Skin epidermis (tissue), 12 donors: ENCODE measurements around the gene GZMM.

Source experiments
- H3K27ac ChIP-seq, 21 experiments: fragments of 200-600 bp; sonication (generic) in 11 of 21; one replicate each; pipeline ENCODE4 v1.5.0; 2020; ENCODE audit warnings: mild to moderate bottlenecking in 3 of 21, inconsistent platforms in 2 of 21, moderate library complexity in 2 of 21
- H3K4me3 ChIP-seq, 7 experiments: fragments of 200-600 bp; sonication (generic) in 2 of 7; one replicate each; pipeline ENCODE4 v1.5.0; 2020; ENCODE audit warnings: inconsistent platforms in 2 of 7, mild to moderate bottlenecking in 2 of 7, moderate library complexity in 1 of 7

Gene GZMM

DNA sequence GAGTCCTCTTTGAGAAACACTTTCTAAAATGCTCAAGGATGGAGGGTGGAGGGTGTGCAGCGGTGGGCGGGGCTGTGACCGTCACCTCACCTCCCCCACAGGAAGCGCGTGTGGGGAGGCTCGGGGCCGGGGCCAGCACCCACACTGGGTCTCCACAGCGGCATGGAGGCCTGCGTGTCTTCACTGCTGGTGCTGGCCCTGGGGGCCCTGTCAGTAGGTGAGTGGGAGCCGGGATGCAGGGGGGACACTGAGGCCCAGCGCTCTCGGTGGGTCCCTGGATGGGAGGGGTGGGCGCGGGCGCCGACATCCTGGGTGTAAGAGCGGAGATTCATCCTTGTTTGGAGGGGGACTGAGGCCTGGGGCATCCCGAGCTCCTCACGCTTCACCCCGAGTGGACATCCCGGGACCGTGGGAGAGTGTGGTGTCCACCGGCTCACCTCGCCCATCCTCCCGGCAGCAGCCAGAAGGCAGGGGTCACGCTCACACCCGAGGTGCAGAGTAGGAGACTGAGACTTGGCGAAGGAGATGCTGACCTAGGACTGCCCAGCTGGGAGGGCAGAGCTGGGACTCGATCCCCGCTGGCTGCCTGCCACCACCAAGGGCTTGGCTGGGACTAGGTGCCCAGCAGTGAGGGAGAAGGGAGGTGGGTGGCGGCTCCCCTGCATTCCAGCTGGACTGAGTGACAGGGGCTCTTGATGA, at the start of gene GZMM:
Gene GZMM (plus strand): TSS at position 144 of the 699 bp plus-strand sequence. CDS start 19 bp downstream, at position 163.
- Histone ChIP-seq H3K4me3 (peak within 1 kb of the TSS in 6 of 7 experiments; percentile 2 to 29 (median 12)), H3K27ac (peak within 1 kb of the TSS in 7 of 21 experiments; percentile 35 to 84 (median 65))

DNA sequence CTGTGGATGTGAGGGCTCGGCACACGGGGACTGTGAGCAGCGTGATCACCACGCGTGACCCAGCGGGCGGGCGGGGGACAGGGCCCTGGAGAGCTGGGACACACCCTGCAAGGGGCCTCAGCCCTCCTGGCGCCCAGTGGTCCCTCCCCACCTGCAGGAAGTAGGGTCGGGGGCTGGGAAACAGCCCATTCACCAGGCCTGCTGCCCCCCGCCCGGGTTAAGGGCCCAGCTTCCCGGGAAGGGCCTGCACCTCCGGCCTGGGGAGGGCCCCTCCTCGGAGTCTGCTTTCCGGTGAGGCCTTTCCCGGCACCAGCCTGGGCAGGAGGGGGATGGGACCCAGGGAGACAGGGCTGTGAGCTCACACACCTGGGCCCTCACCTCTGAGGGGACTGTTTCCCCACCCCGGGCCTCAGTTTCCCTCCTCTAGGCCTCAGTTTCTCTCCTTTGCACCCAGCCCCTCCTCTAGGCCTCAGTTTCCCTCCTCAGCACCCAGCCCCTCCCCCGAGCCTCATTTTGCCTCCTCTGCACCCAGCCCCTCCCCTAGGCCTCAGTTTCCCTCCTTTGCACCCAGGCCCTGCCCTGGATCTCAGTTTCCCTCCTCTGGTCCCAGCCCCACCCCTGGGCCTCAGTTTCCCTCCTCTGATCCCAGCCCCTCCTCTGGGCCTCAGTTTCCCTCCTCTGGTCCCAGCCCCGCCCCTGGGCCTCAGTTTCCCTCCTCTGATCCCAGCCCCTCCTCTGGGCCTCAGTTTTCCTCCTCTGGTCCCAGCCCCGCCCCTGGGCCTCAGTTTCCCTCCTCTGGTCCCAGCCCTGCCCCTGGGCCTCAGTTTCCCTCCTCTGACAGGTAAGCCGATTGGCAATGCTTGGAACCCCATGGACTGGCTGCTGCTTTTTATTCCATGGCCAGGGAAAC, 49.4 kb upstream of the GZMM start:
- Histone ChIP-seq H3K4me3 (no peak overlapping the region), H3K27ac (no peak overlapping the region)

- Histone ChIP-seq H3K27ac (no peak overlapping the region), H3K4me3 (no peak overlapping the region)
These were observed 48.8 kb upstream of the GZMM start for GRCh38 chr19:495081-495401.

DNA sequence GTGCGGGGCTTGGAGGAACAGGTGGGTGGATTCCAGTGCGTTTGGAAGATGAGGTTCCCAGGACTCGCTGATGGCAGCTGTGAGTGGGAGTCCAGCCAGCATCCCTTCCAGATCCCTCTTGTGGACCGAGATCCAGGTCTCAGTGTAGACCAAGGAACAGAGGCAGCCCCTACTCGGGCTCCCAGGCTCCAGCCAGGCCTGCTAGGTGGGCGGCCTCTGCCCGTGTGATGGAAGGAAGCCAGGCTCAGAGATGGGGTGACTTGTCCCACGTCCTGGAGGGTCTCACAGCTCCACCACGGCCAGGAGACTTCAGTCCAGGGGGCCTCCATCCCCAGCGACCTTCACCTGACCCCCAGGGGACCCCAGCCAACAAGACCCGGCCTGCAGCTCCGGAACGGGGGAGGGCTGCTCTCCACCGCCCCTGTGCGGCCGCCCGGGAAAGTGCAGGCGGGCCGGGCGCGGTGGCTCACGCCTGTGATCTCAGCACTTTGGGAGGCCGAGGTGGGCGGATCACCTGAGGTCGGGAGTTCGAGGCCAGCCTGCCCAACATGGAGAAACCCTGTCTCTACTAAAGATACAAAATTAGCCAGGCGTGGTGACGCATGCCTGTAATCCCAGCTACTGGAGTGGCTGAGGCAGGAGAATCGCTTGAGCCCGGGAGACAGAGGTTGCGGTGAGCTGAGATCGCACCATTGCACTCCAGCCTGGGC, 48.3 kb upstream of the GZMM start:
- Histone ChIP-seq H3K4me3 (no peak overlapping the region), H3K27ac (no peak overlapping the region)

- H3K27ac ChIP-seq, result no peak within 1 kb of the TSS
- H3K4me3 ChIP-seq, result no peak within 1 kb of the TSS
These were observed 47.7 kb upstream of the GZMM start, which contains the start of gene MADCAM1 for GRCh38 chr19:496112-496665. MADCAM1 (plus strand) TSS chr19:496486; CDS start chr19:496500, 14 bp downstream.

- H3K4me3 ChIP-seq, result no peak overlapping the region
- H3K27ac ChIP-seq, result no peak overlapping the region
These were observed 46.9 kb upstream of the GZMM start for GRCh38 chr19:496986-497385.

- Histone ChIP-seq H3K27ac (no peak overlapping the region), H3K4me3 (no peak overlapping the region)
These were observed 46.4 kb upstream of the GZMM start for GRCh38 chr19:497491-497868.

DNA sequence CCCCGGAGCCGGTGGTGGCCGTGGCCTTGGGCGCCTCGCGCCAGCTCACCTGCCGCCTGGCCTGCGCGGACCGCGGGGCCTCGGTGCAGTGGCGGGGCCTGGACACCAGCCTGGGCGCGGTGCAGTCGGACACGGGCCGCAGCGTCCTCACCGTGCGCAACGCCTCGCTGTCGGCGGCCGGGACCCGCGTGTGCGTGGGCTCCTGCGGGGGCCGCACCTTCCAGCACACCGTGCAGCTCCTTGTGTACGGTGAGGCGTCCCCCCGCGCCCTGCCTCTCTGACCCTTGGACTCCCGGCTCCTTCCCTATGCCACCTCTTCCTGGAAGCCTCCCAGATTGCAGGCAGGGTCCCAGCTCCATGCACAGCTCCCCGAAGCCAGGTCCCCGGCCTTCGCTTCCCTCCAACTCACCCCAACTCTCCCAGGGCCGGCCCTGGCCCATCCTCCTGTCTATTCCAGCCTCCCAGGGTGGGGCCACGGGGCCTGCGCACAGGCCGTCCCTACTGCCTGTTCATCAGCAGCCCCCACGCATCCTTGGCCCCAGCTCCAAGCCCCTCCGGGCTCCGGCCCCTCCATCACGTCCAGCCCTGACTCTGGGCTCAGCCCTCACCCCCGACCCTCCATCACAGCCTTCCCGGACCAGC, 45.9 kb upstream of the GZMM start:
- no peak overlapping the region for H3K4me3 ChIP-seq

GRCh38 chr19:498511-498891, 45.4 kb upstream of the GZMM start:
- Histone ChIP-seq H3K4me3 (no peak overlapping the region), H3K27ac (no peak overlapping the region)

More for the DNA sequence above, 45.9 kb upstream of the GZMM start:
- H3K27ac ChIP-seq, result no peak overlapping the region

- Histone ChIP-seq H3K4me3 (no peak overlapping the region), H3K27ac (no peak overlapping the region)
These were observed 44.8 kb upstream of the GZMM start for GRCh38 chr19:498977-499623.

- Histone ChIP-seq H3K4me3 (no peak overlapping the region), H3K27ac (no peak overlapping the region)
These were observed 42.2 kb upstream of the GZMM start for GRCh38 chr19:501646-502045.

GRCh38 chr19:504616-505015, 39.2 kb upstream of the GZMM start:
- H3K27ac ChIP-seq, result no peak overlapping the region

DNA sequence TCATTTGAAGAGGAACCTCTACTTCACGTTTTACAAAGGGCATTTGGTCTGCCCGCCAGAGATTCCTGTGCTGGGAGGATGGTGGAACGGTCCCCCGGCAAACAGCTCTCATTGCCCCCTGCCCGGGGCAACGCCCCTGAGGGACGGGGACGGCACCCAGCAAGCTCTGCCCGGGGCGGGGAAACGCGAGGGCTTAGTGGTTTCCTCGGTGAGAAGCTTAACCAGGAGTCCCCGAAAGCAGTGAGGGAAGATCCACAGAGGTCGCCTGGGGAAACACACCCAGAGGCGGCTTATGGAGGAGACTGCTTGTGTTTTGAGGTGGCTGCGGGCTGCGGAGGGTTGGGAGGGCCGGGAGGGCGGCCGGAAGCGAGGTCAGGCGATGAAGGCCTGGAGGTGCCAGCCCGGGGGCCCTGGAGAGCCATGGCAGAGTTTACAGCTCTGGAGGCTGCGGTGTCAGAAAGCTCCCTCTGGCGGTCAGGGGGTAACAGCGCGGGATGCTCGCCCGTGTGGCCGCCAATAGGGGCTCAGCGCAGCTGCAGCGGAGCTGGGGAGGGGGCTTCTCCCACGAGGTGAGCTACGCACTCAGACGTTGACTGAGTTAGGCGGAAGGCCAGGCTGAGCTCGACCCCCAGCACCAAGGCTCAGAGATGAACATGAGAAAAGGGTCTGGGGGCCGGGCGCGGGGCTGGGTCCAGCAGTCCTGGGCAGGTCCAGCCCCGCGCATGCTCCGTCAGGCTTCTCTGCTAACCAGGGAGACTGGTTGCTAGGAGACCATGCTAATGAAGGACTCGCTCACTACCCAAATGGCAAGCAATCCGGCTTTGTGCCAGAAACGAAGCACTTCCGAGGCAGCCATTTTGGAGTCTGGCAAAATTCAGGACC, 37.2 kb upstream of the GZMM start:
- peak overlapping the region; percentile 84 to 100 (median 98) for H3K4me3 ChIP-seq

More at GRCh38 chr19:504616-505015, 39.2 kb upstream of the GZMM start:
- no peak overlapping the region for H3K4me3 ChIP-seq

GRCh38 chr19:507286-508203, 36.3 kb upstream of the GZMM start, which contains the start of gene TPGS1:
TPGS1 (plus strand) TSS chr19:507497; CDS start chr19:507507, 10 bp downstream.
- Histone ChIP-seq H3K4me3 (peak within 1 kb of the TSS; percentile 84 to 100 (median 98)), H3K27ac (peak within 1 kb of the TSS; percentile 89 to 99 (median 97))

More for the DNA sequence above, 37.2 kb upstream of the GZMM start:
- H3K27ac ChIP-seq, result peak overlapping the region; percentile 89 to 99 (median 97)

DNA sequence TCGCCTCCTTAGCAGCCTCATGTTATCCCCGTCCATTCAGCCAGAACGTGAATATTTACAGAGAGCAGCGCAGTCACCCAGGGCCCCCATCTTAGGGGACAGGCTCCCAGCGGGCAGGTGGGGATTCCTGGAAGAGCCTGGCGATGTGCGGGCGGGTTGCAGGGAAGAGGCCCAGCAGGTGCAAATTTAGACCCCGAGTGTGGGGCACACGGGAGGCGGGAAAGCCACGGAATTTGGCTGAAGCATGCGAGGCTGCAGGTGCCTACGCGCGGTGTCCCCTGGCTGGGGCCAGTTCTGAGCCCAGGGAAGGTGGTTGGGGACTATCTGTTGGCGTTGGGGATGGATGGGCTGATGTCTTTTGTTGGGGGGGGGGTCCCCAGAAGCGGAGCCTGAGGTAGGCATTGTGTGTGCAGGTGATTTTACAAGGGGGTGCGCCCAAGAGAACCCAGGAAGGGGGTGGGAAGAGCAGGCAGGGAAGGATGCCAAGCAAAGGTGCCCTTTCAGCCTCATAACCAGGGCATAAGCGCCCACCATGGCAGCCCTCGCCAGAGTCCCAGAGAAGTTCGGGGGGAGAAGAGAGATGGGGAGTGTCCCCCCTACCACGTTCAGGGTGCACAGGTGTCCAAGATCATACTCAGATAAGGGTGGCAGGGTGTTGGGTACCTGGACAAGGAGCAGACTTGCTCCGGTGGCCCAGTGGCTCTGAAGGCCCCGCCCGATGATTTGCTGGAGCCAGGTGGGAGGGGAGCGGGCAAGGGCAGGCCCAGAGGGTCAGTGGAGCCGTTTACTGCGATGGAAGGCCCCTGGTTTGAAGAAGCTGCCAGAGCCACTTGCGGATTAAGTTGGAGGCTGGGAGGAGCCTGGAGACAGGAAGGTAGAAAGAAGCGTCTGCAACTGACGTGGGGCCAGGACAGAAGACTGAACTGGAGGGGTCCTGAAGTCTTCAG, 35.4 kb upstream of the GZMM start:
- Histone ChIP-seq H3K27ac (peak overlapping the region in 17 of 21 experiments; percentile 90 to 99 (median 97)), H3K4me3 (peak overlapping the region; percentile 84 to 100 (median 98))
